Right lobe of liver (tissue), 4 donors: ENCODE measurements around the gene ABL1.

Experiments used
- POLR2A ChIP-seq: fragments of 450-650 bp; IDR thresholded peaks from one replicate; pipeline ENCODE4 v1.6.1; 2017; ENCODE audit warnings: antibody characterized with exemption, mild to moderate bottlenecking
- TF ChIP-seq, protein P1 (sequence below), 4 donors: fragments of 200-600 bp in 3 of 4; fragments of 450-650 bp in 1 of 4; IDR thresholded peaks; one replicate each; pipeline versions ENCODE4 v1.5.1 to v1.8.0; 2016 to 2022; ENCODE audit warnings: antibody characterized with exemption in 4 of 4, mild to moderate bottlenecking in 2 of 4
- donor health status: DM: no; HTN: no; CAD: no.
- donor health status: DM: no; HTN: no; CAD: no.
- donor health status: DM: no; HTN: yes; CAD: no.

GRCh38 chr9:130884542-130885483 lies 49.8 kb downstream of the ABL1 start:
- no peak for TF ChIP-seq POLR2A
- TF ChIP-seq, protein P1, sequence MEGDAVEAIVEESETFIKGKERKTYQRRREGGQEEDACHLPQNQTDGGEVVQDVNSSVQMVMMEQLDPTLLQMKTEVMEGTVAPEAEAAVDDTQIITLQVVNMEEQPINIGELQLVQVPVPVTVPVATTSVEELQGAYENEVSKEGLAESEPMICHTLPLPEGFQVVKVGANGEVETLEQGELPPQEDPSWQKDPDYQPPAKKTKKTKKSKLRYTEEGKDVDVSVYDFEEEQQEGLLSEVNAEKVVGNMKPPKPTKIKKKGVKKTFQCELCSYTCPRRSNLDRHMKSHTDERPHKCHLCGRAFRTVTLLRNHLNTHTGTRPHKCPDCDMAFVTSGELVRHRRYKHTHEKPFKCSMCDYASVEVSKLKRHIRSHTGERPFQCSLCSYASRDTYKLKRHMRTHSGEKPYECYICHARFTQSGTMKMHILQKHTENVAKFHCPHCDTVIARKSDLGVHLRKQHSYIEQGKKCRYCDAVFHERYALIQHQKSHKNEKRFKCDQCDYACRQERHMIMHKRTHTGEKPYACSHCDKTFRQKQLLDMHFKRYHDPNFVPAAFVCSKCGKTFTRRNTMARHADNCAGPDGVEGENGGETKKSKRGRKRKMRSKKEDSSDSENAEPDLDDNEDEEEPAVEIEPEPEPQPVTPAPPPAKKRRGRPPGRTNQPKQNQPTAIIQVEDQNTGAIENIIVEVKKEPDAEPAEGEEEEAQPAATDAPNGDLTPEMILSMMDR (IDR thresholded peaks at IDR 0.05), result no peak
